ENCODE data around the gene APOBEC3B.
"Not testable (repeated sequence)": the region's sequence is repeated elsewhere in the genome, so short reads cannot be mapped to it uniquely, and the experiment has no call there.

Gene APOBEC3B

GRCh38 chr22:39037071-39037470, 54.9 kb downstream of the APOBEC3B start:
- not testable (repeated sequence) for DNase-seq

GRCh38 chr22:39039306-39040126, 57.4 kb downstream of the APOBEC3B start:
- DNase-seq = no peak

- not testable (repeated sequence) for DNase-seq
These were observed 58.0 kb downstream of the APOBEC3B start for GRCh38 chr22:39040155-39040537.

GRCh38 chr22:39040538-39041296, 58.6 kb downstream of the APOBEC3B start, which contains the start of gene APOBEC3F:
TSS of gene APOBEC3F (plus strand) at chr22:39040864. CDS start at chr22:39040961, 97 bp downstream.
- DNase-seq = not testable (repeated sequence)

- no peak for DNase-seq
These were observed 59.8 kb downstream of the APOBEC3B start for GRCh38 chr22:39041908-39042307.
